GM18505 (cell line): ENCODE data around the gene NAP1L4.

Source experiments
- ATAC-seq: cut with Tn5 transposase; IDR thresholded peaks from one replicate; pipeline ENCODE4 v1.9.1; 2021; ENCODE audit not compliant: unreplicated experiment
- POLR2A ChIP-seq: IDR thresholded peaks from 4 replicates; pipeline ENCODE4 v1.6.1; 2011; ENCODE audit warnings: borderline replicate concordance; ENCODE audit not compliant: insufficient read depth, insufficient read length; ENCODE audit errors: extremely low read depth

NAP1L4 gene

GRCh38 chr11:2901196-2901796 lies 90.8 kb downstream of the NAP1L4 start:
- no peak for ATAC-seq
- no peak for TF ChIP-seq POLR2A

DNA sequence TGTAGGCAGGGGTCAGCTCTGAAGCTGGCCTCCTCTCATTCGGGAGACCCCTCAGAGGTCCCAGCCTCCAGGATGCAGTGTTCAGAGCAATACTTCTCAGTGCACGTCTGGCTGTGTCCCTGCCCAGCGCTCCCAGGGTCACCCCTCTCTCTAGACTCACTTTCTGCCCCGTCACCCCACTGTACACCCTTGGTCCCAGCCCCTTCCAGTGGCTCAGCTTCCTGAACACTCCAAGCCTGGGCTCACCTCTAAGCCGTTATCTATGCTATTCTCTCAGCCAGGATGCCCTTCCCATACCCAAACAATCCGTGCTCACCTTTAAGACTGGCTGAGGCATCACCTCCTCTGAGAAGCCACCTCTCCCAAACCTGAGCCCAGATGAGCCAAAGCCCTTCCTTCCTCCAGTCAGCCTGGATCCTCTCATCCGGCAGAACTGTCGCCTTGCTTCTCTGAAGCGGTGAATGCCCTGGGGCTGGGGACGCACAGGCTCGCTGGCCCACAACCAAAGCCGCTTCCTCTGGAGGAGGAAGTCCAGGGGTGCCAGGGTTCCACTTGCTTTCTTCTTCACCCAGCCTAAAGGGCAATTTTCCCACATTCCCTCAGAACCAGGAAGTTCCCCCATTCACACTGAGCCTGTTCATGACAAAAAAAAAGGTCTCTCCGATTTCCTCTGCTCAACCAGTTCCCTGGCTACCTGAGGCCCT lies 92.9 kb downstream of the NAP1L4 start:
- no peak for ATAC-seq
- TF ChIP-seq POLR2A = no peak

GRCh38 chr11:2898366-2899079 lies 93.6 kb downstream of the NAP1L4 start:
- no peak for ATAC-seq
- TF ChIP-seq POLR2A = no peak

GRCh38 chr11:2897048-2897447 lies 95.1 kb downstream of the NAP1L4 start:
- TF ChIP-seq POLR2A = no peak

DNA sequence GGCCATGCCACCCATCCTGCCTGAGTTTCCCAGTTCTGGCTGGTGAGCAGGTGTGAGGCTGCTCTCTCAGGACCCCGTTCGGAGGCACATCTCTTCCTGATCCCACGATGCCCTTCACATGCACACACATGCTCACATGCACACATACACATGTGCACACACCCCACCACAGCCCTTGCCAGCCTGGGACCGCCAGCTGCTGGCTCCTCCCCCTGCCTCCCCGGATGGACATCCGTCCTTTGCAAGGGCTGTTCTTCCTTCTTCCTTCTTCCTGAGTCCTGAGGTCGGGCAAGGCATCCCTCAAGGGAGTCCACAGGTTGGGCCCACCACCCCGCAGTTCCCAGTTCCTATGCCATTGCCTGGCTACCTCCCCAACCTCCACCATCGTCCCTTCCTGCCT lies 96.1 kb downstream of the NAP1L4 start:
- no peak for TF ChIP-seq POLR2A
- no peak for ATAC-seq

More at GRCh38 chr11:2897048-2897447, 95.1 kb downstream of the NAP1L4 start:
- no peak for ATAC-seq
